Gastroesophageal sphincter (tissue), 4 donors: ENCODE measurements around the gene RUNX3. TPM values are rescaled to one million over a fixed set of nuclear protein-coding genes. Genes with fewer than 3 reads are reported as not detected.

Source experiments
- ATAC-seq: fragments of 150-250 bp; one replicate; pipeline ENCODE4 v1.9.1; 2016; ENCODE audit warnings: mild to moderate bottlenecking, moderate library complexity
- H3K27ac ChIP-seq, 4 donors: fragments of 200-600 bp; sonication (generic) in 3 of 4; 1 replicate in 3 of 4; 2 replicates in 1 of 4; pipeline ENCODE4 v1.5.1; 2016 to 2019
- H3K27me3 ChIP-seq: fragments of 200-600 bp; sonication (generic); one replicate; pipeline ENCODE4 v1.5.1; 2019
- H3K36me3 ChIP-seq, 2 donors: fragments of 200-600 bp; sonication (generic); one replicate each; pipeline ENCODE4 v1.5.1; 2019; ENCODE audit warnings: control low read depth in 1 of 2
- H3K4me1 ChIP-seq, 3 donors: fragments of 200-600 bp; sonication (generic); 1 replicate in 2 of 3; 2 replicates in 1 of 3; pipeline ENCODE4 v1.5.1; 2016 to 2019; ENCODE audit warnings: control low read depth in 2 of 3
- H3K4me3 ChIP-seq, 2 donors: fragments of 200-600 bp; sonication (generic); one replicate each; pipeline ENCODE4 v1.5.1; 2019; ENCODE audit warnings: mild to moderate bottlenecking in 1 of 2, moderate library complexity in 1 of 2
- H3K9me3 ChIP-seq, 3 donors: fragments of 200-600 bp; sonication (generic); one replicate each; pipeline ENCODE4 v1.5.1; 2017 to 2019; ENCODE audit warnings: control low read depth in 2 of 3
- EP300 ChIP-seq: sonication (generic); formaldehyde crosslinking; IDR thresholded peaks from one replicate; pipeline ENCODE4 v1.6.1; 2017; ENCODE audit warnings: antibody characterized with exemption, mild to moderate bottlenecking
- POLR2A ChIP-seq, 2 donors: fragments of 450-650 bp; IDR thresholded peaks; one replicate each; pipeline ENCODE4 v1.6.1; 2017; ENCODE audit warnings: antibody characterized with exemption in 2 of 2, mild to moderate bottlenecking in 2 of 2, moderate library complexity in 1 of 2
- POLR2AphosphoS5 ChIP-seq: sonication (generic); formaldehyde crosslinking; IDR thresholded peaks from one replicate; pipeline ENCODE4 v1.6.1; 2017; ENCODE audit warnings: antibody characterized with exemption
- WGBS, 2 donors: methylation state at CpG; one replicate each; pipeline ENCODE4 v1.1.5; 2018; ENCODE audit warnings: low coverage in 1 of 2; 5-methylcytosine and 5-hydroxymethylcytosine counted together
- total RNA-seq, 4 donors: library from RNA; depleted of rRNA; stranded (reverse); fragments of >200 nt; gene quantifications; one replicate each; pipeline ENCODE4 v1.1.0, GENCODE V29; 2016
- TF ChIP-seq, protein P1 (sequence below), 4 experiments: fragments of 200-600 bp in 2 of 4; fragments of 450-650 bp in 2 of 4; sonication (generic) in 1 of 4; IDR thresholded peaks; one replicate each; pipeline ENCODE4 v1.5.1; 2017 to 2019; ENCODE audit warnings: antibody characterized with exemption in 4 of 4, mild to moderate bottlenecking in 2 of 4, moderate library complexity in 2 of 4

RUNX3 gene
- total RNA-seq, 4 donors from 2014 or later, result 0.62 to 2.0 (median 1.3) TPM

DNA sequence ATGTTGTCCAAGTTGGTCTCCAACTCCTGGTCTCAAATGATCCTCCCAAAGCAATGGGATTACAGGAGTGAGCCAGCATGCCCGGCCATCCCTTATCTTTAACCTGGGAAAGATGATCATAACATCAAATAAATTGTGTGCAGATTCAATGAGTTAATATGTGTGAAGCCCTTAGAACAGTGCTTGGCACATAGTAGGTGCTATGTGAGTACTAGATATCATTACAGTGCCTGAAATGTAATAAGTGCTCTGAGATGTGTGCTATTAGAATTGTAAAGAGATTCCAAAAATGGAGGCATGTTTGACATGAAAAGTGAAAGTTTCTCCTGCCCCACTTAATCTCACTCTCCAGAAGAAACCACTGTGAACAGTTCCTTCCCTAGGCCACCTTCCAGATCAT, 71.8 kb downstream of the RUNX3 start:
- TF ChIP-seq, protein P1, sequence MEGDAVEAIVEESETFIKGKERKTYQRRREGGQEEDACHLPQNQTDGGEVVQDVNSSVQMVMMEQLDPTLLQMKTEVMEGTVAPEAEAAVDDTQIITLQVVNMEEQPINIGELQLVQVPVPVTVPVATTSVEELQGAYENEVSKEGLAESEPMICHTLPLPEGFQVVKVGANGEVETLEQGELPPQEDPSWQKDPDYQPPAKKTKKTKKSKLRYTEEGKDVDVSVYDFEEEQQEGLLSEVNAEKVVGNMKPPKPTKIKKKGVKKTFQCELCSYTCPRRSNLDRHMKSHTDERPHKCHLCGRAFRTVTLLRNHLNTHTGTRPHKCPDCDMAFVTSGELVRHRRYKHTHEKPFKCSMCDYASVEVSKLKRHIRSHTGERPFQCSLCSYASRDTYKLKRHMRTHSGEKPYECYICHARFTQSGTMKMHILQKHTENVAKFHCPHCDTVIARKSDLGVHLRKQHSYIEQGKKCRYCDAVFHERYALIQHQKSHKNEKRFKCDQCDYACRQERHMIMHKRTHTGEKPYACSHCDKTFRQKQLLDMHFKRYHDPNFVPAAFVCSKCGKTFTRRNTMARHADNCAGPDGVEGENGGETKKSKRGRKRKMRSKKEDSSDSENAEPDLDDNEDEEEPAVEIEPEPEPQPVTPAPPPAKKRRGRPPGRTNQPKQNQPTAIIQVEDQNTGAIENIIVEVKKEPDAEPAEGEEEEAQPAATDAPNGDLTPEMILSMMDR (IDR thresholded peaks at IDR 0.05), result no peak
- TF ChIP-seq POLR2AphosphoS5 (no peak), EP300 (no peak), POLR2A (IDR thresholded peaks at IDR 0.05) (no peak)
- 60 to 88% methylated on average over 1 of the region's 1 CpG for WGBS, 2 donors
- no peaks in the 10 kb centered on the region for H3K36me3 ChIP-seq

DNA sequence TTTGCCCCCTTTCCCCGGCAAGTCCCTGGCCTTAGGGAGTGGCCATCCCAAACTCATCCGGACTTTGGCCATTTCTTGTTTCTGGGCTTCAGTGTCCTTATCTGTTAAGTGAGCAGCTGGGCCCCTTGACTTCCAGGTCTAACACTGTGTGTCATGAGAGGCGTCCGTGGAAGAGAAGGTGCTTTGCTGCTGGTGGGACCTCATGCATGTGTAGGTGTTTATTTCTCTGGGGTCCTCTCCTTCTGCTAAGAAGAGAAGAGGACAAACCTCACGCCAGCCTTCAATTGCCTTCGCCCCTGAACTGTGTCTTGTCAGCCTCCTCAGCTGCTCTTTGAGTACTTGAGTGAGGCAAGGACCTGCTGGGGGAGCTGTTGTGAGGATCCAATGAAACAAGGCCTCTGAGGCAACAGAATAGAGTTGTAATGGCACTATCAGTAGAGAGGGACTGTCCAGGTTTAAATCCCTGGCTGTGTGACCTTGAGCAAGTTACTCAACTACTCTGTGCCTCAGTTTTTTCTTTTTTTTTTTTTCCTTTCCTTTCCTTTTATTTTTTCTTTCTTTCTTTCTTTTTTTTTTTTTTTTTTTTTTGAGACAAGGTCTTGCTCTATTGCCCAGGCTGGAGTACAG, 72.5 kb downstream of the RUNX3 start:
- Histone ChIP-seq H3K4me1 (no peaks in the 10 kb centered on the region), H3K9me3 (no peaks in the 10 kb centered on the region), H3K27me3 (peaks cover 51% of the 10 kb centered on the region), H3K4me3 (no peak overlapping the region), H3K27ac (no peak overlapping the region), H3K36me3 (no peaks in the 10 kb centered on the region)
- no peak for ATAC-seq
- TF ChIP-seq, protein P1 (IDR thresholded peaks at IDR 0.05), result no peak
- TF ChIP-seq POLR2AphosphoS5 (no peak), POLR2A (IDR thresholded peaks at IDR 0.05) (no peak), EP300 (no peak)
- 86 to 100% methylated on average over 1 to 3 of the region's 6 CpGs for WGBS, 2 donors

More for the DNA sequence above, 71.8 kb downstream of the RUNX3 start:
- no peaks in the 10 kb centered on the region for H3K4me1 ChIP-seq
- no peaks in the 10 kb centered on the region for H3K9me3 ChIP-seq
- H3K4me3 ChIP-seq, result no peak overlapping the region
- no peak overlapping the region for H3K27ac ChIP-seq
- ATAC-seq, result no peak
- H3K27me3 ChIP-seq, result peaks cover 57% of the 10 kb centered on the region

DNA sequence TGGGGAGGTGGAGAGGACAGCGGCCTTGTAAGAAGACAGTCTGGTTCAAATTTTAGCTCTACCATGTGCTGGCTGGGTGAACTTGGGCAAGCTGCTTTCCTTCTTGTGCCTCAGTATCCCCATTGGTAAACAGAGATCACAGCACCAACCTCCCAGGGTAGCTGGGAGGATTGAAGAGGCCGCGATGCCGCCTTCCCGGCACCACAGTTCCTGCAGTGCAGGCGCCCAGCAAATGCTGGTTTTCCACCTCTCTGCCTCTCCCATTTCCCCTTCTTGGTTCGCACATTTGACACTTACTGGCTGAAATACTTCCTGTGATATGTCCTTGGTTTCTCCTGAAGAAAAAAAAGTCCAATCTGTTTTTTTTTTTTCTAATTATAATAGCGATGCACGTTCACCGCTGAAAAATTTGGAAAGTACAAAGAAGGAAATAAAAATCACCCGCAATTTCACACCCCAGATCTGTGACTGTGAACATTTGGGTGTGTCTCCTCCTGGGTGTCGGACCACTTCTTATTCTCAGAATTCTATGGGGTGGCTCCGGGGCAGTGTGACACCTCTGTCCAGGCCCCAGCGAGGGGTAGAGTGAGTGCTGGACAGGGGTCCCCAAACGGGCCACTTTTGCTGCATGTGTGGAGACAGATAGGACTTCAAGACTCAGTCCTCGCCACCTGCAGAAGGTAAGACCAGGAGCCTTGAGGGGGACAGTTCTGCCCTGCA, 73.1 kb downstream of the RUNX3 start:
- no peaks in the 10 kb centered on the region for H3K4me1 ChIP-seq
- peaks cover 44% of the 10 kb centered on the region for H3K27me3 ChIP-seq
- TF ChIP-seq, protein P1 (IDR thresholded peaks at IDR 0.05), result no peak
- TF ChIP-seq POLR2A (IDR thresholded peaks at IDR 0.05) (no peak), EP300 (no peak), POLR2AphosphoS5 (no peak)
- no peaks in the 10 kb centered on the region for H3K36me3 ChIP-seq
- 72 to 88% methylated on average over 4 to 12 of the region's 16 CpGs for WGBS, 2 donors
- no peak overlapping the region for H3K4me3 ChIP-seq
- no peak overlapping the region for H3K27ac ChIP-seq
- no peaks in the 10 kb centered on the region for H3K9me3 ChIP-seq
- no peak for ATAC-seq

DNA sequence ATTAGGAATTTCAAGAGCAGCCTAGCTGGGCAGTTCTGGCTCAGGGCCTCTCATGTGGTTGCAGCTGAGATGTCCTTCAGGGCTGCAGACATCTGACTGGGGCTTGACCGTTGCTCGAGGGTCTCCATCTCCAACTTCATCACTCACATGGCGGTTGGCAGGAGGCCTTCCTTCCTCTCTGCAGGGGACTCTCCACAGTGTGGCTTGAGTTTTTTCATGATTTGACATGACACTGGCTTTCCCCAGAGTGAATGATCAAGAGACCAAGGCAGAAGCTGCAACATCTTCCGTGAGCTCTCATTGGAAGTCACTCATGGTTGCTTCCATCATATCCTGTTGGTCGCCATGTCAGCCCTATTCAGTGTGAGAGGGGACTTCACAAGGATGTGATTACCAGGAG, 74.6 kb downstream of the RUNX3 start:
- Histone ChIP-seq H3K9me3 (no peaks in the 10 kb centered on the region), H3K27ac (no peak overlapping the region), H3K27me3 (peaks cover 29% of the 10 kb centered on the region), H3K4me1 (no peaks in the 10 kb centered on the region), H3K36me3 (no peaks in the 10 kb centered on the region), H3K4me3 (no peak overlapping the region)
- ATAC-seq, result no peak
- 79 to 82% methylated on average over 2 to 4 of the region's 5 CpGs for WGBS, 2 donors
- TF ChIP-seq, protein P1 (IDR thresholded peaks at IDR 0.05), result no peak
- TF ChIP-seq POLR2AphosphoS5, result no peak
- TF ChIP-seq POLR2A (IDR thresholded peaks at IDR 0.05), result no peak
- no peak for TF ChIP-seq EP300

DNA sequence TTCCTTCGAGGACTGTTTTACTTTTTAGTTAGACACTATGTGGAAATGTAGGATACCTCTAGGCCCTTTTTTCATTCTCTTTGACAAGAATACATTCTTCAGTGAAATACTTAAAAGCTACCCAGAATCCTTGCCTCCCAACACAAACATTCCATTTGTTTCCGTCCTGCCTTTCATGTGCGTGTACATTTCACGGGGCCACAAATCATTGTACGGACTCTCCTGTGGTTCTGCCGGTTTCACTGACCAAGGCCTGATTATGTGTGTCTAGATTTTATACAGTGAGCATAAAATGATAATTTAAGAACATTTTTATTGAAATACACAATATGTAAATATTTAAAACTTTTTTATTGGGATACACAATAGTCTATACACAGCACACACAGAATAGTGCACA, 76.4 kb downstream of the RUNX3 start:
- Histone ChIP-seq H3K4me3 (no peak overlapping the region), H3K4me1 (peaks cover 0 to 14% (median 2%) of the 10 kb centered on the region in 3 donors), H3K9me3 (no peaks in the 10 kb centered on the region), H3K36me3 (no peaks in the 10 kb centered on the region), H3K27me3 (peaks cover 12% of the 10 kb centered on the region), H3K27ac (no peak overlapping the region)
- 58 to 64% methylated on average over 6 of the region's 6 CpGs for whole genome bisulfite sequencing, 2 donors
- ATAC-seq, result no peak
- no peak for TF ChIP-seq EP300
- TF ChIP-seq POLR2AphosphoS5, result no peak
- TF ChIP-seq, protein P1 (IDR thresholded peaks at IDR 0.05), result no peak
- no peak for TF ChIP-seq POLR2A (IDR thresholded peaks at IDR 0.05)
